ENCODE results near the gene PROC.

PROC gene

DNA sequence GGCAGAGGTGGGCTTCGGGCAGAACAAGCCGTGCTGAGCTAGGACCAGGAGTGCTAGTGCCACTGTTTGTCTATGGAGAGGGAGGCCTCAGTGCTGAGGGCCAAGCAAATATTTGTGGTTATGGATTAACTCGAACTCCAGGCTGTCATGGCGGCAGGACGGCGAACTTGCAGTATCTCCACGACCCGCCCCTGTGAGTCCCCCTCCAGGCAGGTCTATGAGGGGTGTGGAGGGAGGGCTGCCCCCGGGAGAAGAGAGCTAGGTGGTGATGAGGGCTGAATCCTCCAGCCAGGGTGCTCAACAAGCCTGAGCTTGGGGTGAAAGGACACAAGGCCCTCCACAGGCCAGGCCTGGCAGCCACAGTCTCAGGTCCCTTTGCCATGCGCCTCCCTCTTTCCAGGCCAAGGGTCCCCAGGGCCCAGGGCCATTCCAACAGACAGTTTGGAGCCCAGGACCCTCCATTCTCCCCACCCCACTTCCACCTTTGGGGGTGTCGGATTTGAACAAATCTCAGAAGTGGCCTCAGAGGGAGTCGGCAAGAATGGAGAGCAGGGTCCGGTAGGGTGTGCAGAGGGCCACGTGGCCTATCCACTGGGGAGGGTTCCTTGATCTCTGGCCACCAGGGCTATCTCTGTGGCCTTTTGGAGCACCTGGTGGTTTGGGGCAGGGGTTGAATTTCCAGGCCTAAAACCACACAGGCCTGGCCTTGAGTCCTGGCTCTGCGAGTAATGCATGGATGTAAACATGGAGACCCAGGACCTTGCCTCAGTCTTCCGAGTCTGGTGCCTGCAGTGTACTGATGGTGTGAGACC lies at the start of gene PROC:
PROC (plus strand) TSS at position 128 of the 812 bp plus-strand sequence. CDS start 1,516 bp downstream, outside the sequence.
- Histone ChIP-seq H3K4me1 (ENCODE audit: low read length) (peaks cover 11% of the 10 kb centered on the region), H3K27ac (ENCODE audit: low read length) (no peak within 1 kb of the TSS), H3K9ac (ENCODE audit: low read length) (no peak within 1 kb of the TSS), H3K36me3 (replicated peaks; ENCODE audit: low read depth, low read length) (no peaks in the 10 kb centered on the region), H3K9me3 (ENCODE audit: insufficient read depth, low read length) (no peaks in the 10 kb centered on the region), H3K79me2 (ENCODE audit: low read length) (no peaks in the 10 kb centered on the region), H4K20me1 (ENCODE audit: insufficient read depth, low read length) (no peaks in the 10 kb centered on the region), H3K4me3 (ENCODE audit: low read length) (no peak within 1 kb of the TSS), H3K27me3 (ENCODE audit: low read depth, low read length) (peaks cover 19% of the 10 kb centered on the region), H3K4me2 (ENCODE audit: low read length) (no peak within 1 kb of the TSS), H2AFZ (ENCODE audit: low read depth, low read length) (no peak within 1 kb of the TSS)
- no peak for TF ChIP-seq CTCF (IDR thresholded peaks at IDR 0.05; ENCODE audit: low read depth, low read length)
- no peak for TF ChIP-seq EZH2phosphoT487 (IDR thresholded peaks at IDR 0.05; ENCODE audit: low read depth)

DNA sequence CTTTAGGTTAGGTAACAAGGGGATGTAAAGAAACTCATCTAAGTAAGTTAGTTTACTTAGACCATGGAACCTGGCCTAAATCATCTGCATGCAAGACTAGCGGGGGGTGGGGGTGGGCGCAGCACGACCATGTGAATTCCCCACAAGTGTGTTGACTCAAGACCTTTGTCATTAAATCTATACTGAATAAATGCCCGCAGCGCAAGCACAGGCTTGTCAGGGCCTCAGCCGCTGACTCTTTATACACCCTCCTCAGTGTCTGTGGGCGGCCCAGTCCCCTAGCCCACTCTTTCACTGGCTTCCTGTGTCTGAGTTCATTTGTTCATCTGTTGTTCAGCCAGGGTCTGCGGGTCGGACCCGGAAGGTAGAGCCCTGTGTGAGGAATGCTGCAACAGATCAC lies 48.2 kb upstream of the PROC start:
- peaks cover 62% of the 10 kb centered on the region for H4K20me1 ChIP-seq (ENCODE audit: insufficient read depth, low read length)
- H3K4me1 ChIP-seq (ENCODE audit: low read length): no peaks in the 10 kb centered on the region
- peaks cover 6% of the 10 kb centered on the region; the same call in 1 of the 2 replicates for H3K9me3 ChIP-seq (ENCODE audit: insufficient read depth, low read length)
- H3K4me3 ChIP-seq (ENCODE audit: low read length): no peak overlapping the region
- peaks cover 86% of the 10 kb centered on the region for H3K79me2 ChIP-seq (ENCODE audit: low read length)
- no peak overlapping the region for H3K9ac ChIP-seq (ENCODE audit: low read length)
- no peak overlapping the region for H3K4me2 ChIP-seq (ENCODE audit: low read length)
- H2AFZ ChIP-seq (ENCODE audit: low read depth, low read length): no peak overlapping the region
- H3K36me3 ChIP-seq (replicated peaks; ENCODE audit: low read depth, low read length): peaks cover 4% of the 10 kb centered on the region
- H3K27me3 ChIP-seq (ENCODE audit: low read depth, low read length): no peaks in the 10 kb centered on the region
- TF ChIP-seq EZH2phosphoT487 (IDR thresholded peaks at IDR 0.05; ENCODE audit: low read depth) (no peak), CTCF (IDR thresholded peaks at IDR 0.05; ENCODE audit: low read depth, low read length) (no peak)
- H3K27ac ChIP-seq (ENCODE audit: low read length): no peak overlapping the region

DNA sequence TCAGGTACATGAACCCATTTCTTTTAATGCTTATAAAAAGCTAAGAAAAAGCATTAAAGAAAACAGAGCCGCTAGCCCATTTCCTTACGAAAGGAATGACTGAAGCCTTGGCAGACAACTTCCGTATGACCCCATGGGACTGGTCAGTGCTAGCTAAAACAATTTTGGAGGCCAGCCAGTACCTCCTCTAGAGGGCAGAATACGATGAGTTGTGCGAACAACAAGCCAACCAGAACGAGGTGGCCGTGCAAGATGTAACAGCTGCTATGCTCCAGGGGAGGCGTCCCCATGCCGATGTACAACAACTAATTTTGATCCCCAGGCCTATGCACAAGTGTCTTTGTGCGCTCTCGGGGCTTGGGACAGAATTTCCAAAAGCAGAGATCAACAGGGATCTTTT lies 47.2 kb upstream of the PROC start:
- Histone ChIP-seq H3K27ac (ENCODE audit: low read length) (no peak overlapping the region), H3K36me3 (replicated peaks; ENCODE audit: low read depth, low read length) (peaks cover 4% of the 10 kb centered on the region), H2AFZ (ENCODE audit: low read depth, low read length) (no peak overlapping the region), H3K79me2 (ENCODE audit: low read length) (peaks cover 85% of the 10 kb centered on the region), H4K20me1 (ENCODE audit: insufficient read depth, low read length) (peaks cover 52% of the 10 kb centered on the region), H3K4me2 (ENCODE audit: low read length) (no peak overlapping the region), H3K9me3 (ENCODE audit: insufficient read depth, low read length) (peaks cover 10% of the 10 kb centered on the region; the same call in 1 of the 2 replicates), H3K4me1 (ENCODE audit: low read length) (no peaks in the 10 kb centered on the region), H3K27me3 (ENCODE audit: low read depth, low read length) (no peaks in the 10 kb centered on the region), H3K4me3 (ENCODE audit: low read length) (no peak overlapping the region), H3K9ac (ENCODE audit: low read length) (no peak overlapping the region)
- TF ChIP-seq CTCF (IDR thresholded peaks at IDR 0.05; ENCODE audit: low read depth, low read length) (no peak), EZH2phosphoT487 (IDR thresholded peaks at IDR 0.05; ENCODE audit: low read depth) (no peak)

DNA sequence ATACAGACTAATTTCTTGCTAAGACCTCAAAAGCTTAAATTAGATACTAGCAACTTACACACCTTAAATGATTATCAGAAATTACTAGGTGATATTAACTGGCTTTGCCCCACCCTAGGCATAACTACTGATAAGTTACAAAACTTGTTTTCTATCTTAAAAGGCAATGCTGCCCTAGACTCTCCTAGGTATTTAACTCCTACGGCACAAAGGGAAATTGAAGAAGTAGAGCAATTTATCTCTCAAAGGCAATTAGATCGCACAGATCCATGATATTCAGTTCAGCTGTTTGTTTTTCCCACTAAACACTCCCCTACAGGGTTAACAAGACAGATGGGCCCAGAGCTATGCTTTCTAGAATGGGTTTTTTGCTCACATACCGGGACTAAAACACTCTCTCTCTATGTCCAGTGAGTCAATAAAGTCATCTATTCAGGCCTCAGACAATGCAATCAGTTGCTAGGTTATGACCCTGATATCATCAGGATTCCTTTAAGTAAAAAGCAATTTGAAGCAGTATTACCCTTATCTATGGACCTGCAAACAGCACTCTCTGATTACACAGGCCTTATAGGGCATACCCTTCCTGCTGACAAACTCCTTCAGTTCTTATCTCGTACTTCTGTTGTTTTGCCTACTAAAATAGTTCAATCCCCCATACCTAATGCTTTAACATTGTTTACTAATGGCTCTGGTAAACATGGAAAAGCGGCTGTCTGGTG lies 44.7 kb upstream of the PROC start:
- H3K9ac ChIP-seq (ENCODE audit: low read length): no peak overlapping the region
- H3K4me2 ChIP-seq (ENCODE audit: low read length): no peak overlapping the region
- H3K9me3 ChIP-seq (ENCODE audit: insufficient read depth, low read length): peaks cover 16% of the 10 kb centered on the region; the same call in 1 of the 2 replicates
- H3K36me3 ChIP-seq (replicated peaks; ENCODE audit: low read depth, low read length): peaks cover 14% of the 10 kb centered on the region
- peaks cover 84% of the 10 kb centered on the region for H3K79me2 ChIP-seq (ENCODE audit: low read length)
- no peak overlapping the region for H3K27ac ChIP-seq (ENCODE audit: low read length)
- peaks cover 38% of the 10 kb centered on the region for H4K20me1 ChIP-seq (ENCODE audit: insufficient read depth, low read length)
- no peaks in the 10 kb centered on the region for H3K4me1 ChIP-seq (ENCODE audit: low read length)
- H3K27me3 ChIP-seq (ENCODE audit: low read depth, low read length): no peaks in the 10 kb centered on the region
- TF ChIP-seq CTCF (IDR thresholded peaks at IDR 0.05; ENCODE audit: low read depth, low read length) (no peak), EZH2phosphoT487 (IDR thresholded peaks at IDR 0.05; ENCODE audit: low read depth) (no peak)
- H2AFZ ChIP-seq (ENCODE audit: low read depth, low read length): no peak overlapping the region
- no peak overlapping the region for H3K4me3 ChIP-seq (ENCODE audit: low read length)
